HPDE6-E6E7 (cell line): ENCODE measurements around the gene LOX.
A peak's percentile ranks its signal among the peaks of the same experiment; 100 is the strongest.
"Not testable (repeated sequence)": the region's sequence is repeated elsewhere in the genome, so short reads cannot be mapped to it uniquely, and the experiment has no call there.

Source experiments
- DNase-seq: peaks from one replicate; pipeline ENCODE4 v3.0.0; 2011; ENCODE audit warnings: missing footprints; ENCODE audit errors: extremely low spot score

The LOX gene

GRCh38 chr5:122097391-122097790 lies 19.3 kb upstream of the LOX start:
- DNase-seq, result no peak

DNA sequence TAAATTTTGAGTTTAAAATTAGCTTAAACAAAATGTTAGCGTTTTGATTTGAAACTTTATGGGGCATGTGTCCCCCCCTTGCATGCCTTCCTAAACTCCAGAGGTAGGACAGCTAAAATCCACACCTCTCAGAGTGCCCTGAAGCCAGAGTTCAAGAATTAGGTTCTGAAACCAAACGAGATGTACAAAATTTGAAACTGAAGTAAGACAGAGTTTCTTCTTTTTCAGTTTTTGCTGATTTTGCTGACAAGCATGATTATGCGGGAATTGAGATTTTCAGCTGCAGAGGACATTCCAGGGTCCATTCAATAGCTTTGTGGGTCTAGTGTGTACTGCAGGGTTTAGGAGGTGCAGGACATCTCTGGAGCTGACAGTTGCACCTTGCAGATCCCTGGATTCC lies 17.1 kb upstream of the LOX start:
- DNase-seq, result no peak

DNA sequence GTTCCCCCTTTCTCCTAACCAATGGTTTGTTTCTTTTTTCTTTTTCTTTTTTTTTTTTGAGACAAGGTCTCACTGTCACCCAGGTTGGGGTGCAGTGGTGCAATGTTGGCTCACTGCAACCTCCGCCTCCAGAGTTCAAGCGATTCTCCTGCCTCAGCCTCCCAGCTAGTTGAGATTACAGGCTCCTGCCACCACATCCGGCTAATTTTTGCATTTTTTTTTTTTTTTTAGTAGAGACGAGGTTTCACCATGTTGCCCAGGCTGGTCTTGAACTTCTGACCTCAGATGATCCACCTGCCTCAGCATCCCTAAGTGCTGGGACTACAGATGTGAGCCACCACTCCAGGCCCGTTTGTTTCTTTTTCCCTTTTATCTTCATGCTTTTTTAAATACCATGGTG lies 16.2 kb upstream of the LOX start:
- DNase-seq, result not testable (repeated sequence)

DNA sequence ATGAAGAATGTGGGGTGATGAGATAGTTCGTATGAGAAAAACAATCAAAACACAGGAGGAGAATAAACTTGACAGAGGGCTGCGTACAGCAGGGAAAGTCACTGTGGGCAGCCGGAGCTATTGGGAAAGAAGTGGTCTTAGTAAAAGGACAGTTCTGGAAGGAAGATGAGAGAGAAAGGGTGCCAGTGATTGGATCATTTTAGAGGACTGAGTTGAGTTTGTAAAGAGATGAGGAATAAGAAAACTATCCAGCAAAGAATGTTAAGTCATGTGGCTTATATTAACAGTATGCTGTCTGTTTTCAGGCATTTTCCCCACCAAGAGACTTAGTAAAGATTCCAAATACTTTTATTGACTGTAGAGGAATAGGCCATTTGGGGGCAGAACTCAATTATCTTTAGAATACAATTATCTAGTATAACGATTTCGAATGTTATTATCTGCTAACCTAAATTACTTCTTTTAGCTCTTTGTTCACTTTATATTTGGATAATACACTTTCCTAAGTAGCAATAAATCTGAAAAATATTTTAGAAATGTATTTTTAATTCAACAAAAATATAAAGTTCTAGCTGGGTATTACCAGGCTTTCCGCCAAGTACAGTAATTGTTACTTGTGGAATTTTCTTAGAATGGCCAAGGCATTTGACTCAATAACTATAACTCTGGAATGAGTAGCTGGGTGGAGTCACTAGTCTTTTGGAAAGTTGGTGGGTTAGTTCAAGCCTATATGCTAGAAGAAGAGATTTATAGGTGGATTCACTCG lies 15.5 kb upstream of the LOX start:
- DNase-seq, result no peak

GRCh38 chr5:122091936-122092600 lies 14.0 kb upstream of the LOX start:
- peak; percentile 13 for DNase-seq

DNA sequence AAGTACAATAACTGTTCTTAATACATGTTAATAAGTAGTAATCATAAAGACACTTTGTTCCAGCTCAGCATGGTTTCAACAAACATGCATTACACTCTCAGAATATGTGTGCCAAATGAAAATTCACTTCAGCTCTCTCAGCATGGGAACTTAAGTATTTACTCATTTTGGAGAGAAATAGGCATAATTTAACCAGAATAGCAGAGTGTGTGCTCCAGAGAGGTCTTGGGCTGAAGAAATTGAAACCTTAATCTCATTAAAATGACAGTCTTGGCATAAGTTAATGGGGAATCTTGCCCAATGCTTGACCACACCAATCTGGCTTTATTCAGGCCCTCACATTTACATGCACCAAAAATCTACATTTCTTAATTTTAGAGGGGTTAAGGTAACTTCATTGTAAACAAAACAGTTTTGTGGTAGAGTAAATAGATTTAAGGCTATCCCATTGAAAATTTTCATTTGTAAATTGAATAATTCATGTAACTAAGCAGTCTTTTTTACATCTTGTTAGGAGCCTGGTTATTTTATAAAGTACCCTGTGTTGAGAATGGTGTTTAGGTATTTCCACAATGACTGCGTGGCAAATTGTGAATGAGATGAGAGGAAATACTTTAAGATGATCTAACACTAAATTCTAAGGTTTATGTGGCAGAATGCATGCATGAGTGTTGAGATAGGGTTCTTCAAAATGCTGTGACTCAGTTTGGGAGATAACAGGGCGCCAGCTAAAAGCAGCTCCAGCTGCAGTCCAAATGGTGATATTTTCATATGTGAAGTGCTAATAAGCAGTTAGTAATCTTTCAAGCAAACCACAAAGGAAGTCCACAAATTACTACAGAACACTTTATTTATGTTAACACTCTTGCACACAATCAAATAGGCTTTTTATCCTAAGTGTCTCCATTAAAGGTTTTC lies 11.3 kb upstream of the LOX start:
- DNase-seq, result no peak

DNA sequence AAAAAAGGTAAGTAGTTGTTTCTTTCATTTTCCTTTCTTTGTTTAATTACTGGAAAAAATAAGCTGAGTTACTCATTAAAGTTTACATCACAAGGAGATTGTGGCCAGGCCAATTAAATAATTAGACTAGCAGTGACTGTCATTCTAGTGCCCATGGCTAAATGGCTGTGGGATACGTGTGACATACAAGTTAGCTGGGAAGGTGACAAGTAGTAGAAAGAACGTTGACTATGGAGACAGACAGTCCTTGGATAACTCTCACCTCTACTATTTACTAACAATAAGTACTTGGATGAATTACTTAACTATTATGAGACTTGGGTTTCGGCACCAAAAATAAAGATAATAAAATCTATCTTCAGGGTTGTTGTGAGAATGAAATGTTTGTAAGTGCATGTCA lies 7.0 kb upstream of the LOX start:
- DNase-seq, result no peak

DNA sequence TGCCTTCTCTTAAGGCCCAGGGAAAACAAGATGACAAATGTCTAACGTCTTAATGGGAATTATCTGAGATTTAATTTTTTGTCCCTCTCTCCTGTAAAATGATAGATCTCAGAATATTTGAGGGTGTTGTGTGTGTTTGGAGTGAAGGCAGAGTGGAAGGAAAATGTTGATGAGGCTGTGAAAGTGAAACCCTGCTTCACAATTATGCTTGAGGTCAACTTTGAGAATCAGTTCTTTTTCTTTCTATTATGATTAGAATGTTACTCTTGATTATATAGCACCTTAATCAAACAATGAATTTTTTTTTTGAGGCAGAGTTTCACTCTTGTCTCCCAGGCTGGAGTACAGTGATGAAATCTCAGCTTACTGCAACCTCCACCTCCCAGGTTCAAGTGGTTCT lies 5.5 kb upstream of the LOX start:
- no peak for DNase-seq

DNA sequence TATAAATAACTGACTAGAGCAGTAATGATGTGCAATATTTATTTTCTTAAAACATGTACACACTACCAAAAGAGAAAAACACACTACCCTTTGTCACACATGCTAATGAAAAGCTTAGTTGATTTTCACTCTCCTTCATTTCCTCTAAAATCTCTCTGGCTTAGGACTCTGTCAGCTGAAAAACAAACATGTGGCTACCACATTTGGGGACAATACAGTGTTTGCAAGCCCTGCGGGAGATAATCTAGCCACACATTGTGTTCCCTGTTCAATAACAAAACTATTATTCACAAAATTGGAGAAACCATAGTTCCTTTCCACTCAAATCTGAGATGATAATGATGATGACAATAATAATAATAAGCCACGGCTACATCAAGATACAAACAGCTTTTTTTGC lies 3.5 kb upstream of the LOX start:
- no peak for DNase-seq

- no peak for DNase-seq
Measured at GRCh38 chr5:122077366-122078115, 518 bp downstream of the LOX start.

DNA sequence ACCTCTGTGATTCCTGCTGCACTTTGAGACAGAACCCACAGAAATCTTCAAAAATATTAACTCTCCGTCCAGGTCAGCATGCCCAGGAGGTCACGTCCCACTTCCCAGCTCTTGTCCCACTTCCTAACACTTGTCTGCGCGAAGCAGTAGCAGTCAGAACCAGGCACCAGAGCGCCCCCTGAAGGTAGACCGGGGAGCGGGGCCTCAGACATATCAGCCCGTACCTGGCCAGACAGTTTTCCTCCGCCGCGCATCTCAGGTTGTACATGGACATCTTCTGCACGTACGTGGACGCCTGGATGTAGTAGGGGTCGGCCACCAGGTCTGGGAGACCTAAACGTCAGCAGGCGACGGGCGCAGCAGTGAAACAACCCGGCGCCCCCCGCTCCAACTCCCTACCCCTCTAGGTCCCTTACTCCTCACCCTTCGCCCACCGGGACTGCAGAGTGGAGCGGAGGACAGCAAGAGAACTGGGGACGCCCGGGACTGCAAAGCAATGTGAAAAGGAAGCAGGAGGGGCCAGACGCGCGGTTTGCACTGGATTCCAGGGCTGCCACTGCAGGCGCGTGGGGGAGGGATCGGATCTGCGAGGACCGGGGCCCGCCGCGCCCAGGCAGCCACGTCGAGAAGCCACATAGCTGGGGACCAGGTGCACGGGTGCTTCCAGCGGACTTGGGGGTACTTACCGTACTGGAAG lies 1.2 kb downstream of the LOX start:
- DNase-seq, result peak; percentile 51

- no peak for DNase-seq
Measured at GRCh38 chr5:122076050-122076461, 2.0 kb downstream of the LOX start.

DNA sequence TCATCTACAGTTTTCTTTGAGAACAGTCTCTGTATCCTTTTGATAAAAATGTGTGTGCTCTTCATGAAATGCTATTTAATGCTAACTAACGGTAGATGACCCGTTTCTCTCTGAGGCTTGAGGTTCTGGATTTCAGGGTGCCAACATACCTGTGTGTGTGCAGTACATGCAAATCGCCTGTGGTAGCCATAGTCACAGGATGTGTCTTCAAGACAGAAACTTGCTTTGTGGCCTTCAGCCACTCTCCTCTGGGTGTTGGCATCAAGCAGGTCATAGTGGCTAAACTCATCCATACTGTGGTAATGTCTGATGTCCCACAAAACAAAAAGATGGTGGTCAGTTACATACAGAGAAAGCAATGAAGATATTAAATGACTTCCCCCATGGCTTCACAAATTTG lies 4.2 kb downstream of the LOX start:
- no peak for DNase-seq

DNA sequence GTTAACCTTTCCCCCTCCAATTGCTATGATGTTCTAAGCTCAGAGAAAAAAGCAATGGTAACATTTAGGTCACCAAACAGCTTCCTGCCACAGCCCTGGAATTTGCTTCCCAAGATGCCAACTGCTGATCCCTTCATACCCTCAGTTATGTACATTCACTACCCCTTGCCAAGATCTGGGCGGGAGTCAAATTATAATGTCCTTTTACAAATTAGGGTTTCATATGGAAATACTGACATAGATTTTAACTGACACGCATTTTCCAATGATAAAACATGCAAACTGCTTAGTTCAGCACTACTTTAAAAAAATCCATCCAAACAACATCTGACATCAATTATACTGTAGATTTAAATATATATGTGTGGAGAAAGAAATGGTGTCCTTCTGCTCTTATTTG lies 5.0 kb downstream of the LOX start:
- no peak for DNase-seq

DNA sequence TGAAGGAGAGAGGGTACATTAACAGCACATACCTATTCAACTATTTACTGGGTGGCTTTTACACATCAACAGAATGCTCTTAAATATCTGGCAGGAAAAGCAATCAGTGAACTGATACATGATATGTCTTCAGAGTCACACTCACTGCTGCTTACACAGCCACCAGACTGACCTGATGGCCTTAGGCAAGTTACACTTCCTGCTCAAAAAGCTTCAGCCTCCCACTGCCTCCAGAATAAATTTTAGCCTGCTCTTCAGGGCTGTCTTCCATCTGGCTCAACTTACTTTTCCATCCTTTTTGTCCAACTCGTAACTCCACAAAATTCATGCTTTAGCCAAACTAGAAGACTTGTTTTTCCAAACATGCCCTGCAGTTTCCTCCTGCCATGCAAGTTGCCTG lies 10.7 kb downstream of the LOX start:
- DNase-seq, result no peak

DNA sequence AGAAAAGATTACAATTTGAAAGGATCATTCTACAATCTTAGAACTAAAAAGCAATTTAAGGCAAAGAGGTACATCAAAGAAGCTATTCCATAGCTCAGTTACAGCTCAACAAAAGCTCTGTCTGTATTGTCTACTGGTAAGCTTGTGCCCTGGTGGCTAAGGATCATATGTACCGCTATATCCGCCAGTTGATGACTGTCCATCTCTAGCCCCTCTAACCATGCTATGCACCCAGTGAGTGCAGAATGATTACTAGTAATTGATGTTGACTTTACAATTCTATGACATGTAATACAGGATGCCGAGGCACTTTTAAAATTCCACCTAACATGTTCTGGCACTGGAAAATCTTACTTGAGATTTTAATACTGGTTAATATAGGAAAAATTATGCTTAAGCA lies 13.1 kb downstream of the LOX start:
- no peak for DNase-seq

GRCh38 chr5:122063836-122064235 lies 14.2 kb downstream of the LOX start:
- no peak for DNase-seq

DNA sequence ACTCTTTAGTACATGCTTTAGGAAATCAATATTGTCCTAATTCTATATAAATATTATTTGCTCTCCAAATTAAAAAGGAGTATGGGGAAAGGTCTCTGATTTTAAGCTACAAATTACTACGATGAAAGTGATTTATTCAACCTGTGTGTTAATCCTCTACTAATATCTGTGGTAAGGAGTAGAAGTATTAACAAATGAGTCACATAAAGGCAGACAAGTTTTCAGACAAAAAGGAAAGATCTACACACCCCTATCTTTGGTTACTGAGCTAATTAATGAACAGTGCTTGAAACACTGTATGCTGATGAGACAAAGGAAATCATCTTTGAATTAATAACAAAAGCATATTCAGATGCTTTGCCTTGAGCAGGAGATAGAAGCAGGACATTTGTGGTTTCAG lies 15.9 kb downstream of the LOX start:
- no peak for DNase-seq

GRCh38 chr5:122056913-122057312 lies 21.1 kb downstream of the LOX start:
- DNase-seq, result no peak

- no peak for DNase-seq
Measured at GRCh38 chr5:122054266-122054665, 23.8 kb downstream of the LOX start.
